A673 (cell line): ENCODE results near the gene TBC1D4. TPM values are rescaled to one million over a fixed set of nuclear protein-coding genes. Genes with fewer than 3 reads are reported as not detected.

Source experiments
- BruUV-seq: library from RNA; stranded (reverse); fragments of 400-500 nt; replicated peaks from 2 replicates; lab custom pipeline; 2021; lab: Mats Ljungman, UMichigan
- CTCF ChIA-PET: fragments of 300-600 bp; sonication (Branson Sonifier 250); formaldehyde crosslinking; loops from one replicate; lab custom pipeline; 2022; ENCODE audit warnings: antibody characterized with exemption; lab: Charles Lee
- POLR2A ChIA-PET: fragments of 300-600 bp; sonication (Branson Sonifier 250); formaldehyde crosslinking; loops from one replicate; lab custom pipeline; 2022; ENCODE audit warnings: antibody characterized with exemption; ENCODE audit not compliant: low non-redundant PET; lab: Charles Lee
- DNase-seq: peaks from one replicate; pipeline ENCODE4 v3.0.0-alpha.2; 2015; ENCODE audit warnings: low spot score
- H3K27ac ChIP-seq: fragments of 200-600 bp; sonication (generic); 2 replicates; pipeline ENCODE4 v1.5.1; 2016; ENCODE audit warnings: mixed run types, low read depth, mild to moderate bottlenecking, mixed read lengths, antibody characterized with exemption, low read length; ENCODE audit not compliant: poor library complexity, severe bottlenecking
- H3K27me3 ChIP-seq: fragments of 200-600 bp; sonication (generic); replicated peaks from 2 replicates; pipeline ENCODE4 v1.6.1; 2017; ENCODE audit warnings: mixed run types, low read depth, mild to moderate bottlenecking, mixed read lengths, antibody characterized with exemption, low read length; ENCODE audit not compliant: insufficient read depth, poor library complexity
- H3K36me3 ChIP-seq: fragments of 200-600 bp; sonication (generic); 2 replicates; pipeline ENCODE4 v1.6.1; 2016; ENCODE audit warnings: mixed run types, mild to moderate bottlenecking, mixed read lengths, antibody characterized with exemption, low read length; ENCODE audit not compliant: insufficient read depth, poor library complexity, severe bottlenecking
- H3K4me1 ChIP-seq: fragments of 200-600 bp; sonication (generic); 2 replicates; pipeline ENCODE4 v1.6.1; 2017; ENCODE audit warnings: mixed run types, mild to moderate bottlenecking, mixed read lengths, antibody characterized with exemption, low read length; ENCODE audit not compliant: insufficient read depth, poor library complexity, severe bottlenecking
- H3K4me3 ChIP-seq: fragments of 200-600 bp; sonication (generic); 2 replicates; pipeline ENCODE4 v1.5.1; 2016; ENCODE audit warnings: low read depth, mixed run types, mild to moderate bottlenecking, mixed read lengths, low read length; ENCODE audit not compliant: poor library complexity, severe bottlenecking
- H3K9me3 ChIP-seq: fragments of 200-600 bp; sonication (generic); 2 replicates; pipeline ENCODE4 v1.6.1; 2016; ENCODE audit warnings: mixed run types, low read depth, mild to moderate bottlenecking, mixed read lengths, antibody characterized with exemption, low read length; ENCODE audit not compliant: poor library complexity, severe bottlenecking
- CTCF ChIP-seq: fragments of 300-800, 200-600 bp; sonication (generic); conservative IDR thresholded peaks from 2 replicates; pipeline ENCODE4 v1.5.1; 2017; ENCODE audit warnings: low read depth, mild to moderate bottlenecking, antibody characterized with exemption, low read length, moderate library complexity, mixed read lengths
- EZH2 ChIP-seq: fragments of 200-600 bp; sonication (generic); IDR thresholded peaks from 2 replicates; pipeline ENCODE4 v1.6.1; 2017; ENCODE audit warnings: borderline replicate concordance, low read depth, mild to moderate bottlenecking, mixed read lengths, antibody characterized with exemption, low read length; ENCODE audit not compliant: poor library complexity, severe bottlenecking
- intact Hi-C: fragments of 100-400 bp; cut with micrococcal nuclease; formaldehyde crosslinking; loops from one replicate; pipeline ENCODE4 v1.10.0; 2022; ENCODE audit not compliant: unreplicated experiment
- total RNA-seq: library from RNA; stranded (reverse); gene quantifications from 2 replicates; pipeline ENCODE4 v1.2.3, GENCODE V29; 2021

The TBC1D4 gene
- total RNA-seq, 1 experiment from 2014 or later: 9.8 TPM

DNA sequence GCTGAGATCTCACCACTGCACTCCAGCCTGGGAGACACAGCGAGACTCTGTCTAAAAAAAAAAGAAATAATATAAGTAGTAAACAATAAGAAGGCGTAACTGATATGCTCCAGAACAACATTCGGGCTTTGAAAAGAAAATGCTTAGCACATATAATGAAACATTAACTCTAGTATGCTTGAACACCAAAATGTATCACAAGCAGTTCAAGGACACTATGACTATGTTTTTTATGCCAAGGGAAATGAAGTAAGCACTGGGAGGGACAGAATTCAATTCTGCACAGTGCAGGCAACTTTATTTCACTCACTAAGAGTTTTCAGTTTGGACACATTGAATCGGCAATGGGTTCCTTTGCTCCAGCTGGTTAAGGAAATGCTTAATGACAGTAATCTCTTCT lies 178.7 kb downstream of the TBC1D4 start:
- BruUV-seq: no TSS peak
- no peaks in the 10 kb centered on the region for H3K27me3 ChIP-seq
- POLR2A ChIA-PET: no interaction called here
- no peak for DNase-seq
- CTCF ChIA-PET: no interaction called here
- intact Hi-C loops: no loop called here
- TF ChIP-seq CTCF (no peak), EZH2 (no peak)
- no peak overlapping the region for H3K27ac ChIP-seq
- no peaks in the 10 kb centered on the region for H3K9me3 ChIP-seq
- H3K4me3 ChIP-seq: no peak overlapping the region
- H3K4me1 ChIP-seq: peaks cover 2% of the 10 kb centered on the region
- no peaks in the 10 kb centered on the region for H3K36me3 ChIP-seq

DNA sequence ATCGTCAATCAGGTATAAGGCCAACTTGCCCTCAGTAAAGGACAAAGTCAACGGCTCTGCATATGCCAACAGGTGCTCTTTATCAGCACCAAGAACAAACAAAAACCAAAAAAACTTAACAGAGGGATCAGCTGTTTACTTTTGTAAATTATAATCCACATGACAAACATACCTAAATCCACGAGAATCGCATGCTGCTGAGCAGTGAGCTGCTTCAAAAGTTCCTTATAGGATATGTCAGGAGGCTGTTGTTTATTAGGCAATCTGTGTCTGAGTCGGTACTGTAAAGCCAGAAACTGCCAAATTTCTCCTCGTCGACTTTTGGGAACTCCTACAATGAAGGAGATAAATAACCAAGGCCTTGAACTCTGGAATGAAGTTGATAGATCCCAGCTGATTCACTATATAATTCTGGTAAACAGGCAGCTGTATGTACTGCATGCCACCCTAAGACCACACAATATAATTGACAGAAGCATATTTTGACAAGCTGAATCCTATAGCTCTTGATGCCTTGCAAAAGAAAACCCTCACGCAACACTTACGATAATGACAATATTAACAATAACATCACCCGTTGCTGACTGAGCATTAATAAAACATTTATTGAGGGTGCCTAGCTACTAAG lies 179.8 kb downstream of the TBC1D4 start:
- no peak for TF ChIP-seq EZH2
- TF ChIP-seq CTCF: no peak
- H3K27ac ChIP-seq: no peak overlapping the region
- no peak overlapping the region for H3K4me3 ChIP-seq
- ChIA-PET POLR2A (no interaction called here), CTCF (no interaction called here)
- H3K9me3 ChIP-seq: no peaks in the 10 kb centered on the region
- no peak for DNase-seq
- intact Hi-C loops: no loop called here
- H3K27me3 ChIP-seq: no peaks in the 10 kb centered on the region
- no TSS peak for BruUV-seq
- H3K36me3 ChIP-seq: no peaks in the 10 kb centered on the region
- peaks cover 2% of the 10 kb centered on the region for H3K4me1 ChIP-seq

DNA sequence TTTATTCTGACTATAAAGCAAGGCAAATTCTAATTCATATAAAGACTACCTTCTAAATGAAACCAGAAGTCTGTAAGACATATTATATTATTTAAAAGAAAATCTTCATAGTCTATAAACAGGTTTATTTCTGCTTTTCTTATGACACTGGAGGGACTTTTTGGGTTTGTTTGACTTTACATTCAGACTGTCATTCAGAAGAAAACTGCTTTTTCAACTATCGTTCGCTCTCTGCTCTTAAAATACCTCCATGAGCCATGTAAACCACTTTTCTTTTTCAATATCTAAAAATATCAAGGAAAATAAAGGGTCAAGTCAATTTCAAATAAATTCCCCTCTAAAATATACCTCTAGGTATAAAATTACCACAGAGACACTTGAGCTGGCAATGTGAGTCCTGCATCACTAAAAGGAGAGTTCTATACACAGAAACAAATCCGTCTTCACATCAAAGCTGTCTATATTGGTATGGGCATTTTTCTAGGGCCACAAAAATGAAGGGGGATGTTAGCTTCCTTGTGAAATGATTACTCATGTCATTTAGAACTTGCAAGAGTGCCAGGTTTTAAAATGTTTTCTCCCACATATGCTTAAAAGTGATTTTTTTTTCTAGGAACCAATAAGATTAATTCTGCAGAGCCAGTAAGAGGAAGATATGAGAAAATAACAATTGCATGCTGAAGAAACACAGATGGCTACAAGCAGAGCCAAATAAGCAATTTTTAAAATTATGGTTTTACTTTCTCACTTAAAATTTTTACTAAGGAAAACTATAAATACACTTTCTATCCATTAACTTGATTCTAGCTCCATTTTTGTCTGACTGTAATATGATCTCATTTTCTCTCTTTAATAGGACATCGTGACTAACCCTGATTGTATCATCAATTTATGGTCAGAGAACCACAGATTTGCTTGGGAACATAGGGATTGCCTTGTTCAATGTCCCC lies 181.8 kb downstream of the TBC1D4 start:
- H3K27me3 ChIP-seq: no peaks in the 10 kb centered on the region
- no peak for DNase-seq
- H3K4me1 ChIP-seq: peaks cover 9% of the 10 kb centered on the region
- ChIA-PET CTCF (no interaction called here), POLR2A (no interaction called here)
- H3K4me3 ChIP-seq: no peak overlapping the region
- TF ChIP-seq EZH2: no peak
- no peak for TF ChIP-seq CTCF
- no peaks in the 10 kb centered on the region for H3K9me3 ChIP-seq
- intact Hi-C loops: no loop called here
- H3K36me3 ChIP-seq: no peaks in the 10 kb centered on the region
- BruUV-seq: no TSS peak
- H3K27ac ChIP-seq: no peak overlapping the region
